Liver (tissue), 3 donors: ENCODE results near the gene SBK3.

Experiments
- EGR1 ChIP-seq, 2 donors: IDR thresholded peaks; 2 replicates each; pipeline ENCODE4 v1.6.1; 2016 to 2018; ENCODE audit warnings: antibody characterized with exemption in 2 of 2, low read depth in 2 of 2
- FOXA1 ChIP-seq: IDR thresholded peaks from 2 replicates; pipeline ENCODE4 v1.6.1; 2016; ENCODE audit warnings: antibody characterized with exemption
- GABPA ChIP-seq, 2 donors: IDR thresholded peaks in 1 of 2; conservative IDR thresholded peaks in 1 of 2; 2 replicates each; pipeline ENCODE4 v1.6.1; 2016; ENCODE audit warnings: antibody characterized with exemption in 2 of 2, mild to moderate bottlenecking in 1 of 2, moderate library complexity in 1 of 2
- JUND ChIP-seq, 2 donors: IDR thresholded peaks; 2 replicates each; pipeline ENCODE4 v1.6.1; 2016; ENCODE audit warnings: antibody characterized with exemption in 2 of 2
- NR2F2 ChIP-seq: IDR thresholded peaks from 2 replicates; pipeline ENCODE4 v1.6.1; 2016; ENCODE audit warnings: antibody characterized with exemption
- RAD21 ChIP-seq, 2 donors: IDR thresholded peaks; 2 replicates each; pipeline ENCODE4 v1.6.1; 2016; ENCODE audit warnings: antibody characterized with exemption in 2 of 2, mild to moderate bottlenecking in 2 of 2
- SP1 ChIP-seq: IDR thresholded peaks from 2 replicates; pipeline ENCODE4 v1.6.1; 2018; ENCODE audit warnings: antibody characterized with exemption, mild to moderate bottlenecking
- TAF1 ChIP-seq: conservative IDR thresholded peaks from 2 replicates; pipeline ENCODE4 v1.6.1; 2016; ENCODE audit warnings: antibody characterized with exemption, mild to moderate bottlenecking
- YY1 ChIP-seq: IDR thresholded peaks from 2 replicates; pipeline ENCODE4 v1.6.1; 2016; ENCODE audit warnings: antibody characterized with exemption, mild to moderate bottlenecking
- TF ChIP-seq, protein P1 (sequence below): fragments of 150-350 bp; IDR thresholded peaks from 2 replicates; pipeline ENCODE4 v1.5.1; 2017; ENCODE audit warnings: improper control_type of control experiment, low read depth, low read length; ENCODE audit not compliant: missing input control
- TF ChIP-seq, protein P2 (sequence below): IDR thresholded peaks from 2 replicates; pipeline ENCODE4 v1.6.1; 2016; ENCODE audit warnings: antibody characterized with exemption
- TF ChIP-seq, protein P3 (sequence below): IDR thresholded peaks from 2 replicates; pipeline ENCODE4 v1.6.1; 2016; ENCODE audit warnings: antibody characterized with exemption, mild to moderate bottlenecking
- TF ChIP-seq, protein P4 (sequence below): IDR thresholded peaks from 2 replicates; pipeline ENCODE4 v1.6.1; 2016; ENCODE audit warnings: antibody characterized with exemption
- TF ChIP-seq, protein P5 (sequence below): IDR thresholded peaks from 2 replicates; pipeline ENCODE4 v1.6.1; 2016; ENCODE audit warnings: antibody characterized with exemption
- donor health status: healthy.
- donor health status: healthy.

DNA sequence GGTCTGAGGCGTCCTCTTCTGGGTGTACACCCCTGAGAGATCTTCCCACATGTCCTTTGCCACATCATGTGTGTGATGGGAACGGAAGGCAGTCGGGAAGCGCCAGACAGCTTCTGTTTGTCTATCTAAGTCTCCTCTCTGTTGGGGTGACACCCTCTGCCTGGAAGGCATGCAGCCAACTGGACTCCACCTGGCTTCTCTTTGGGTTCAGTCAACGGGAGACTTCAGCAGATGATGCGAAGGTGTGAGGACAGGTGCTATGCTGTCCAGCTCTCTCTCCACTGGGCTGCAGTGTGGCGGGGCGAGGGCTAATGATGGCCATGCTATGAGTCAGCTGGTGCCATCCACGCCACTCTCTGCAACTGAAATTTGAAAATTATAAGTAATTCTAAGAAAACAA is 14.3 kb upstream of the SBK3 start:
- TF ChIP-seq, protein P1, sequence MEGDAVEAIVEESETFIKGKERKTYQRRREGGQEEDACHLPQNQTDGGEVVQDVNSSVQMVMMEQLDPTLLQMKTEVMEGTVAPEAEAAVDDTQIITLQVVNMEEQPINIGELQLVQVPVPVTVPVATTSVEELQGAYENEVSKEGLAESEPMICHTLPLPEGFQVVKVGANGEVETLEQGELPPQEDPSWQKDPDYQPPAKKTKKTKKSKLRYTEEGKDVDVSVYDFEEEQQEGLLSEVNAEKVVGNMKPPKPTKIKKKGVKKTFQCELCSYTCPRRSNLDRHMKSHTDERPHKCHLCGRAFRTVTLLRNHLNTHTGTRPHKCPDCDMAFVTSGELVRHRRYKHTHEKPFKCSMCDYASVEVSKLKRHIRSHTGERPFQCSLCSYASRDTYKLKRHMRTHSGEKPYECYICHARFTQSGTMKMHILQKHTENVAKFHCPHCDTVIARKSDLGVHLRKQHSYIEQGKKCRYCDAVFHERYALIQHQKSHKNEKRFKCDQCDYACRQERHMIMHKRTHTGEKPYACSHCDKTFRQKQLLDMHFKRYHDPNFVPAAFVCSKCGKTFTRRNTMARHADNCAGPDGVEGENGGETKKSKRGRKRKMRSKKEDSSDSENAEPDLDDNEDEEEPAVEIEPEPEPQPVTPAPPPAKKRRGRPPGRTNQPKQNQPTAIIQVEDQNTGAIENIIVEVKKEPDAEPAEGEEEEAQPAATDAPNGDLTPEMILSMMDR, result no peak
- TF ChIP-seq YY1 (no peak), FOXA1 (no peak), JUND (IDR thresholded peaks at IDR 0.05) (no peak), RAD21 (IDR thresholded peaks at IDR 0.05) (no peak), GABPA (IDR thresholded peaks at IDR 0.05 in 1 of 2, conservative IDR thresholded peaks at IDR 0.05 in 1 of 2) (no peak), SP1 (no peak), EGR1 (IDR thresholded peaks at IDR 0.05; ENCODE audit: low read depth in 2 of 2) (no peak), TAF1 (no peak), NR2F2 (no peak)
- TF ChIP-seq, protein P2, sequence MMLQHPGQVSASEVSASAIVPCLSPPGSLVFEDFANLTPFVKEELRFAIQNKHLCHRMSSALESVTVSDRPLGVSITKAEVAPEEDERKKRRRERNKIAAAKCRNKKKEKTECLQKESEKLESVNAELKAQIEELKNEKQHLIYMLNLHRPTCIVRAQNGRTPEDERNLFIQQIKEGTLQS, result no peak
- TF ChIP-seq, protein P3, sequence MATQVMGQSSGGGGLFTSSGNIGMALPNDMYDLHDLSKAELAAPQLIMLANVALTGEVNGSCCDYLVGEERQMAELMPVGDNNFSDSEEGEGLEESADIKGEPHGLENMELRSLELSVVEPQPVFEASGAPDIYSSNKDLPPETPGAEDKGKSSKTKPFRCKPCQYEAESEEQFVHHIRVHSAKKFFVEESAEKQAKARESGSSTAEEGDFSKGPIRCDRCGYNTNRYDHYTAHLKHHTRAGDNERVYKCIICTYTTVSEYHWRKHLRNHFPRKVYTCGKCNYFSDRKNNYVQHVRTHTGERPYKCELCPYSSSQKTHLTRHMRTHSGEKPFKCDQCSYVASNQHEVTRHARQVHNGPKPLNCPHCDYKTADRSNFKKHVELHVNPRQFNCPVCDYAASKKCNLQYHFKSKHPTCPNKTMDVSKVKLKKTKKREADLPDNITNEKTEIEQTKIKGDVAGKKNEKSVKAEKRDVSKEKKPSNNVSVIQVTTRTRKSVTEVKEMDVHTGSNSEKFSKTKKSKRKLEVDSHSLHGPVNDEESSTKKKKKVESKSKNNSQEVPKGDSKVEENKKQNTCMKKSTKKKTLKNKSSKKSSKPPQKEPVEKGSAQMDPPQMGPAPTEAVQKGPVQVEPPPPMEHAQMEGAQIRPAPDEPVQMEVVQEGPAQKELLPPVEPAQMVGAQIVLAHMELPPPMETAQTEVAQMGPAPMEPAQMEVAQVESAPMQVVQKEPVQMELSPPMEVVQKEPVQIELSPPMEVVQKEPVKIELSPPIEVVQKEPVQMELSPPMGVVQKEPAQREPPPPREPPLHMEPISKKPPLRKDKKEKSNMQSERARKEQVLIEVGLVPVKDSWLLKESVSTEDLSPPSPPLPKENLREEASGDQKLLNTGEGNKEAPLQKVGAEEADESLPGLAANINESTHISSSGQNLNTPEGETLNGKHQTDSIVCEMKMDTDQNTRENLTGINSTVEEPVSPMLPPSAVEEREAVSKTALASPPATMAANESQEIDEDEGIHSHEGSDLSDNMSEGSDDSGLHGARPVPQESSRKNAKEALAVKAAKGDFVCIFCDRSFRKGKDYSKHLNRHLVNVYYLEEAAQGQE, result no peak
- TF ChIP-seq, protein P4, sequence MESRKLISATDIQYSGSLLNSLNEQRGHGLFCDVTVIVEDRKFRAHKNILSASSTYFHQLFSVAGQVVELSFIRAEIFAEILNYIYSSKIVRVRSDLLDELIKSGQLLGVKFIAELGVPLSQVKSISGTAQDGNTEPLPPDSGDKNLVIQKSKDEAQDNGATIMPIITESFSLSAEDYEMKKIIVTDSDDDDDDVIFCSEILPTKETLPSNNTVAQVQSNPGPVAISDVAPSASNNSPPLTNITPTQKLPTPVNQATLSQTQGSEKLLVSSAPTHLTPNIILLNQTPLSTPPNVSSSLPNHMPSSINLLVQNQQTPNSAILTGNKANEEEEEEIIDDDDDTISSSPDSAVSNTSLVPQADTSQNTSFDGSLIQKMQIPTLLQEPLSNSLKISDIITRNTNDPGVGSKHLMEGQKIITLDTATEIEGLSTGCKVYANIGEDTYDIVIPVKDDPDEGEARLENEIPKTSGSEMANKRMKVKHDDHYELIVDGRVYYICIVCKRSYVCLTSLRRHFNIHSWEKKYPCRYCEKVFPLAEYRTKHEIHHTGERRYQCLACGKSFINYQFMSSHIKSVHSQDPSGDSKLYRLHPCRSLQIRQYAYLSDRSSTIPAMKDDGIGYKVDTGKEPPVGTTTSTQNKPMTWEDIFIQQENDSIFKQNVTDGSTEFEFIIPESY, result no peak
- TF ChIP-seq, protein P5, sequence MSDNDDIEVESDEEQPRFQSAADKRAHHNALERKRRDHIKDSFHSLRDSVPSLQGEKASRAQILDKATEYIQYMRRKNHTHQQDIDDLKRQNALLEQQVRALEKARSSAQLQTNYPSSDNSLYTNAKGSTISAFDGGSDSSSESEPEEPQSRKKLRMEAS, result no peak
